GM19025 (cell line): ENCODE measurements around the gene NRBP1.
A peak's percentile ranks its signal among the peaks of the same experiment; 100 is the strongest.
"Not testable (repeated sequence)": the region's sequence is repeated elsewhere in the genome, so short reads cannot be mapped to it uniquely, and the experiment has no call there.

Experiments
- ATAC-seq: cut with Tn5 transposase; IDR thresholded peaks from one replicate; pipeline ENCODE4 v1.9.1; 2021; ENCODE audit warnings: mild to moderate bottlenecking, low read depth, moderate library complexity; ENCODE audit not compliant: unreplicated experiment

Gene NRBP1

DNA sequence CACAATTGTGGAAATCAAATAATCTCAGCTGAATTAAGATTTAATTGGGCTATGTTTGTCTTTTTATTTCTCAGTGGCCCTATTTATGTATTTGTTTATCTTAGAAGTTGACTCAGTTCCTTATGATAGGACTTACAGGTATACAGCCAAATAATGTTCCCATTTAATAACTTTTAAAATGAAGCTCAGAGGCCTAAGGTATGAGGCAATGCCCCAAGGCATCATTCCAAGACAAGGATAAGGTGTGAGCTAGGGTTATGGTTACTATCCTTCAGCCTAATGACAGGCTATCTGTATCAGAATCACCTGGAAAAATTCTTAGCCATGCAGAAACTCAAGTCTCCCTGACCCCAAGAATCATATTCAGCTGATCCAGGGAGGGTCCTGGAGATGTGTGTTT lies 7.4 kb upstream of the NRBP1 start:
- no peak for ATAC-seq

DNA sequence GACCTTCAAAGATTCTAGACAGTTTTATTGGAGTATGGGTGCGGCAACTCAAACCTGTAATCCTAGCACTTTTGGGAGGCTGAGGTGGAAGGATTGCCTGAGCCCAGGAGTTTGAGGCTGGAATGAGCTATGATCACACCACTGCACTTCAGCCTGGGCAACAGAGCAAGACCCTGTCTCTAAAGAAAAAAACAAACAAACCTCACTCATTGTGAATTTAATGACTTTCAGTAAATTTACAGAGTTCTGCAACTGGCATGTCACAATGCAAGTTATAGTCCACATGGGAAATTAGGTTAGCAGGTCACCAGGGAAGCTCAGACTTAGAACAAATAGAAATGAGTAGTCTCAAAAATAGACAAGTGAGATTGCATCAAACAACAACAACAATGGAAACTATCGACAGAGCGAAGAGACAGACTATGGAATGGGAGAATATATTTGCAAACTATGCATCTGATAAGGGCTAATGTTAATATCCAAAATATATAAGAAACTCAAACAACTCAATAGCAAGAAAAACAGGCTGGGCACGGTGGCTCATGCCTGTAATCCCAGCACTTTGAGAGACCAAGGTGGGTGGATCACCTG lies 6.7 kb upstream of the NRBP1 start:
- ATAC-seq, result no peak

DNA sequence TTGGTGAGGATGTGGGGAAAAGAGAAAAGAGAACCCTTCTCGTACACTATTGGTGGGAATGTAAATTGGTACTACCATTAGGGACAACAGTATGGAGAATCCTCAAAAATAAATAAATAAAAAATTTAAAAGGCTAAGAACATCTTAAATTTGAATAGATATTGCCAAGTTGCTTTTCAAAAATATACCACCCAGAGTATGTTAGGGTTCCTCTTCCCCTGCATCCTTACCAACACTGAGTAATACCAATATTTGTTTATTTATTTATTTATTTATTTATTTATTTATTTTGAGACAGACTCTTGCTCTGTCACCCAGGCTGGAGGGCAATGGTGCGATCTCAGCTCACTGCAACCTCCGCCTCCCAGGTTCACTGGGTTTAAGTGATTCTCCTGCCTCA lies 5.5 kb upstream of the NRBP1 start:
- no peak for ATAC-seq

DNA sequence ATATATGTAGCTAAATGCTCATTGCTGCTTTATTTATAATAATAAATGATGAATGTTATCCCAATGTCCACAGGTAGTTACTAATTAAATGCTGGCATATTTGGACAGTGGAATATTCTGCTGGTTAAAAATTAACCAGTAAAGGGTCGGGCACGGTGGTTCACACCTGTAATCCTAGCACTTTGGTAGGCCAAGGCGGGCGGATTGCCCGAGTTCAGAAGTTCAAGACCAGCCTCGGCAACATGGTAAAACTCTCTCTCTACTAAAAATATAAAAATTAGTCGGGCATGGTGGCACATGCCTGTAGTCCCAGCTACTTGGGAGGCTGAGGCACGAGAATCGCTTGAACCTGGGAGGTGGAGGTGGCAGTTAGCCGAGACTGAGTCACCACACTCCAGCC lies 3.4 kb upstream of the NRBP1 start:
- not testable (repeated sequence) for ATAC-seq

DNA sequence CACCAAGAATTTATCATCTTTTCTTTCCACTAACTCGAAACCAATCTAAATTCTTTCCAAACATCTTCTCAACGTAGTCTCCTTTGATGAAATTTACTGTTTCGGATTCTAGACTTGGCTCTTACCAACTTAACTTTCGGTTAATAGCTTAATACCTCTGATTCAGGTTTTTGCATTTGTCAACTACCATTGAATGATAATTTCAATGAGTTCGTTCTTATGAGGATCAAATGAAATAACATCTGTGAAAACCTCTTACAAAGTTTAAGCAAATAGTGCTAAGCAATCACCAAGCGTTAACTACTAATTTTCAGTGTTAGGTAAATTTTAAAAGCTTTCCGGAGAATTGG lies 593 bp upstream of the NRBP1 start:
- no peak for ATAC-seq

DNA sequence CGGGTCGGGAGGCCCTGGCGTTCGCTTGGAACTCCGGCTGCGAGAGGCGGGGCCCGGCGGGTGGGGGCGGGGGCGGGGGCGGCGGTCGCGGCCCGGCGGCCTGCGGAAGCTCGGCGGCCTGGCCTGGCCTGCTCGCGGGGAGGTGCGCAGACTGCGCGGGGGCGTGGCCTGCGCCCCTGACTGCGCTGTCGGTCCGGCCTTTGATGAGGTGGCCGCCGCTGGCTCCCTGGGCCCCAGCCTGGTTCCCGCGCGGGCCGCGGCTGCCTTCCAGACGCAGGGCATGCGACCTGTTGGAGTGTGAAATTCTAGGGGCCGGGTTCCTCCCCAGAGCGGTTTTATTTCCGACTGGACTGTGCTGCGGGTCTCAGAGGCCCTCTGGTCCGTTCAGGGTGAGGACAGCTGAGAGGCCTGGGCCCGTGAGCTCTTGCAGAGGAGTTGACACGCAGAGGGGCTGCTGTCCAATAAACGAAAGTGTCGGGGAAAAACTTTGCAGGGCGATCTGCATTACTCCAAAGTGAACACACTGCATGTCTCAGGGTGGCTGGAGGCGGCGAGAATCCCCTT lies 629 bp downstream of the NRBP1 start:
- ATAC-seq, result peak; percentile 58

DNA sequence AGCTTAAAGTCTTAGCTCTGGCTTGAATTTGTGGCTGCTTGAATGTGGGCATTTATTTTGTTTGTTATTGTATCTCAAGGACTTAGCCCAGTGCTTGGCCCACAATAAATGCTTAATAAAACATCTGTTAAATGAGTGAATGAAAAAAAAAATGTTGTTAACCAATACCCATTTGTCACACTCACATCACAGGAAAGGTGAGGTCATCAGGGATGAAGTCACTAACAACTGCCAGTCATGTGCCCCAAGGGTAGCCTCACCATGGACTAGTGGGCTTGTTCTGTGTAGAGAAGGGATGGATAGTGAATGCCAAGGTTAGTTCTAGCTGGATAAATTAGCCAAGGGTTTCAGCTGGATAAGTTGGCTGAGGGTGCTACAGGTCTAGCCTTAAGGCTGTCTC lies 3.0 kb downstream of the NRBP1 start:
- ATAC-seq, result no peak

DNA sequence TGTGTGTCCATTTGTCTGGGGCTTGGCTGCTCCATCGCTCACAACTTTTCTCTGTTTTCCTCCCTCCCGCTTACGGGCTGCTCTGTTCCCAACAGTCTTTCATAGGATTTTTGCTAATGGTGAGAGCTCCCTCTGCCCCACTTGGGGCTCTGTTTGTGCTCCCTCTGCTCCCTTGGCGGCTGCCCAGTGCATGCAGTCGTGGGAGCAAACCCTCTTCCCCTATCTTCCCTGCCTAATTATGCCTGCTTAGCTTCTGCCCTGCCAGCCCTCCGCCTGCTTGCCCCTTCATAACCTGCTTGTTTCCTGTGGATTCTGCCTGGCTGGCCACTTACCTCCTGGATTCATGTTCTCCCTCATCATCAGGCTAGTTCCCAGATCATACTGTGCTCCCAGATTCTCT lies 7.2 kb downstream of the NRBP1 start:
- ATAC-seq, result no peak

DNA sequence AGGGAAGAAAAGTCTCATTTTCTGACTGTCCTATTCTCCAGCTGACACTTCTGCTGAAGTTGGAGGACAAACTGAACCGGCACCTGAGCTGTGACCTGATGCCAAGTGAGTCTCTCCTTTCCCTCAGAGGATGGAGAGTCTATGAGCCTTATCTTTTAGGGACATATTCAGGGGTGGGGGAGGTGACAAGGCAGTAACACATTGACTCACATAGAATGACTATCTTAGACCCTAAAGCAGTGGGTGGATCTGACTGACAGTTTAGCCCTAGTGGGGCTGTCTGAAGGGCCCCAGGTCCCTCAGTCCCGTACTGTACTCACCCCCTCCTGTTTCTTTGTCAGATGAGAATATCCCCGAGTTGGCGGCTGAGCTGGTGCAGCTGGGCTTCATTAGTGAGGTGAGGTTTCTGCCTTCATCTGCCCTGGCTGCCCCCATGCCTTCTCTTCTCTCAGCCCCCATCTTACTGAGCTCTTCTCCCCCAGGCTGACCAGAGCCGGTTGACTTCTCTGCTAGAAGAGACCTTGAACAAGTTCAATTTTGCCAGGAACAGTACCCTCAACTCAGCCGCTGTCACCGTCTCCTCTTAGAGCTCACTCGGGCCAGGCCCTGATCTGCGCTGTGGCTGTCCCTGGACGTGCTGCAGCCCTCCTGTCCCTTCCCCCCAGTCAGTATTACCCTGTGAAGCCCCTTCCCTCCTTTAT lies 12.9 kb downstream of the NRBP1 start:
- no peak for ATAC-seq

DNA sequence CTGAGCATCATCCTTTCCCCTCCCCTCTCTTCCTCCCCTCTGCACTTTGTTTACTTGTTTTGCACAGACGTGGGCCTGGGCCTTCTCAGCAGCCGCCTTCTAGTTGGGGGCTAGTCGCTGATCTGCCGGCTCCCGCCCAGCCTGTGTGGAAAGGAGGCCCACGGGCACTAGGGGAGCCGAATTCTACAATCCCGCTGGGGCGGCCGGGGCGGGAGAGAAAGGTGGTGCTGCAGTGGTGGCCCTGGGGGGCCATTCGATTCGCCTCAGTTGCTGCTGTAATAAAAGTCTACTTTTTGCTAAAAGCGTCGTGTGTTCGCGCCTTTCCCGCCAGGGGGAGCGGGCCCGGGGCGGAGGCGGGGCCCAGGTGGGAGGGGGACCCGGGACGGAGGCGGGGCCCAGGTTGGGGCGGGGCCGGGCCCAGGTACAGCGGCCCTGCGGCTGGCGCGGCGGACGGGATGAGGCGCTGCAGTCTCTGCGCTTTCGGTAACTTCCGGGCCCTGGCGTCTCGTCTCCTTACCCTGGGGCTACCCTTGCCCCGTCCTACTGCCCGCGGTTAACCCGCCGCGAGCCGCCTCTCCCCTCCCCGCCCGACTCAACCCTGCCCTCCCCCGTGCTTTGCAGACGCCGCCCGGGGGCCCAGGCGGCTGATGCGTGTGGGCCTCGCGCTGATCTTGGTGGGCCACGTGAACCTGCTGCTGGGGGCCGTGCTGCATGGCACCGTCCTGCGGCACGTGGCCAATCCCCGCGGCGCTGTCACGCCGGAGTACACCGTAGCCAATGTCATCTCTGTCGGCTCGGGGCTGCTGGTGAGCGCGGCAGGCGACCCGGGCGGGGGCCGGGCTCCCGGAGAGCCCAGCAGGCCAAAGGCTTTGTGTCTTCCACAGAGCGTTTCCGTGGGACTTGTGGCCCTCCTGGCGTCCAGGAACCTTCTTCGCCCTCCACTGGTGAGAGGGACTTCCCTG lies 13.8 kb downstream of the NRBP1 start, which contains the start of gene KRTCAP3:
KRTCAP3 (plus strand) TSS at position 424 of the 962 bp plus-strand sequence; CDS start at position 456, 32 bp downstream.
- ATAC-seq, result peak; percentile 53

DNA sequence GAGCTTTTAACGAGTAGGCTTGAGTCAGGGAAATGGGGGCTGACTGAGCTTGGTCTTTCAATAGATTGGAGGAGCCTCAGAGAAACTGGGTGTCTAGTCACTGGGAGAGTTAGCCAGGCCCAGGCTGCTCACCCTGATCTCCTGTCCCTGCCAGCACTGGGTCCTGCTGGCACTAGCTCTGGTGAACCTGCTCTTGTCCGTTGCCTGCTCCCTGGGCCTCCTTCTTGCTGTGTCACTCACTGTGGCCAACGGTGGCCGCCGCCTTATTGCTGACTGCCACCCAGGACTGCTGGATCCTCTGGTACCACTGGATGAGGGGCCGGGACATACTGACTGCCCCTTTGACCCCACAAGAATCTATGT lies 14.5 kb downstream of the NRBP1 start:
- no peak for ATAC-seq

DNA sequence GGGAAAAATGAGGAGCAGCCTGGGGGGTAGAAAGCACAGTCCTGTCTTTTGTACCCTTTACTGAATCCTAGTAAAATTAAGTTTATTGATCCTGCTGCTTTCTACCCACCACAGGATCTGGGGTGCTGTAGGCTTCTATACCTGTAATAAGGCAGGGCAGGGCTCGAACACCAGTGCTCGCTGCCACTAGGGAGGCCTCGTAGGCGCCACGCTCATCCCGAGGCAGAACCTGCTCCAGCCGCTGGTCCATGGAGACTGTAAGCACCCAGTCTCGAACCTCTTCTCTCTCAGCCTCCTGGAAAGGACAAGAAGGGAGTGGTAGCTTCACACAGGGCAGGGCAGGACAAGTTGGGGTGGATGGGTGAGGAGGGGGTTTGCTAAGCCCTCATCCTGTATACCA lies 16.7 kb downstream of the NRBP1 start:
- ATAC-seq, result no peak

DNA sequence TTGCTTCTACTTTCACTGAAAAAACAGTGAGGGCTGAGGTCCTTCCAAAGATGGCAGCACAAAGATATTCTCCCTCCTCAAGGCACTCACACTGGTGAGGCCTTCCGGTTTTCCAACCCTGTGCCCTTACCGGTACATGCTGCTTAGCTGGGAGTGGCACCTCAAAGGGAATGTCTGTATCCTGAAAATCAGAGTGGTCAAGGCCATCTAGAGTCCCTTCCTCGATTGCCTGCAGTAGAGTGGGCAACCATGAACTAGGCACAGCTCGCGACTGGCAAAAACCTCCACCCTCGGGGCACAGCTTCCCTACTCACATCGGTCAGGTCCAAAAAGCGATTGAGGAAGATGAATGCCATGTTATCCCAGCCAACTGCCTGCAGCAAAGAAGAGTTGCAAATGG lies 17.2 kb downstream of the NRBP1 start:
- ATAC-seq, result no peak

DNA sequence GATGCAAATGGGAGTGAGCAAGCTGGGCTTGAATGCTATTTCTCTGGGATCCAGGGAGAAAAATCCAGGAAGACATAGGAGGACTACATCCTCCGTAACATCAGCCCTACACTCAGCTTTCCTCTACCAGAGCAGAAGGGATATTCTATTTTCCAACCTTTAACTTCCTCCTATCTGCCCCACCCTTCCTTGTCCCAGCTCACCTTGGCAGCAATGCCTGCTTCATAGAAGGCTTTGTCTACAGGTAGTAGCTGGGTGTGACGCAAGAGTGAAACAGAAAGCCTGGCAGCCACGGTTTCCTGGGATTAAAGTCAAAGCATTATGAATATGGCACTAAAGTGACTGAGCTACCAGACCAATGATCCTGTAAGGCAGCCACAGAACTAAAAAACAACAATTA lies 17.6 kb downstream of the NRBP1 start:
- ATAC-seq, result no peak

DNA sequence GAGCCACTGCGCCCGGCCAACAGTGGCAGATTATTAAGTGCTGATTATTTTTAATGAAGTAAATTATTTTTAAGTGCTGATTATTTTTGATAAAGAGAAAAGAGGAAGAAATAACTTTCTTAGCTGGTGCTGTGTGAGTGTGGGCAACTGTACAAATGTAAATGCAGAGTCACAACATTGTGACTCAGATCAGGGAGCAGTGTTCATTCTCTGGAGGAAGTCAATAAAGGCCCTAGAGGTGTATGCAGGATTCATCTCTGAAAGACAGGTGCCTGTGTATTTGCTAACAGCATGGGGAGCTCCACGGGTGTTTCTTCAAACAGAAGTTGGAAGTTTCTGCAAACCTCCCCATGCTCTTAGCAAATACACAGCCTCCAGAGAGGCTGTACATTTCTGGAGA lies 19.9 kb downstream of the NRBP1 start:
- ATAC-seq, result no peak

DNA sequence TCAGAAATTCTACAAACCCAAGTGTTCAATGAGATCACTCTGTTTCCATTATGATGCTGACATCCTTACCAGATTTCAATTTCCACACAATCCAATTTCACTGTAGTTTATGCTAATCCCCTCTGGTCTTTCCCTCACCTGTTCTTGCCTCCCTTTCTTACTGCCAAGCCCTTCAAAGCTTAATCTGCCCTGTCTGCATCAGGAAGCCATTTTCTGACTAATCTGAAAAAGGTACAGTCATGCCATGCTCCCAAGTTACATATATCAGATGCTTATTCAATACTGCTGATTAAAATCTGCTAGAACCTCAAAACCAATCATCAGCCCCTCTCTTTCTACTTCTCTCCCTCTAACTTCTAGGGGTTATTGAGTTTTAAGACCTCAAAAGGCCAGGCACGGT lies 22.7 kb downstream of the NRBP1 start:
- ATAC-seq, result no peak

DNA sequence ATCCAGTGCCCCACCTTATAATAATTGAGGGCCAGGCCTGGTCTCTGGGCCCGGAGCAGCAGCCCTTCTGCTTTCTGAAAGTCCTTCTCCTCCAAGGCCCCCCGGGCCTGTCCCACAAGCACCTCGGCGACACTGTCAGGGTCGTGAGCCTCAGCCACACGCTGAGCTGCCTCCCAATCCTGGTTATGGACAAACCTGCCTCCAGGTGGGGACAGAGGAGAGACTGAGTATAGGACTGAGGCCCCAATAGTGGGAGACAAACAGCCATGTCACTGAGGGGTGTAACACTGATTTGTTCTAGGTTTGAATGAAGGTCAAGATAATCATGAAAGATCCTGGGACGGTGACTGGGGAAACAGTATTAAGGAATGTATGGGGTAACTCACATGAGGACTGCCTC lies 25.5 kb downstream of the NRBP1 start:
- no peak for ATAC-seq

DNA sequence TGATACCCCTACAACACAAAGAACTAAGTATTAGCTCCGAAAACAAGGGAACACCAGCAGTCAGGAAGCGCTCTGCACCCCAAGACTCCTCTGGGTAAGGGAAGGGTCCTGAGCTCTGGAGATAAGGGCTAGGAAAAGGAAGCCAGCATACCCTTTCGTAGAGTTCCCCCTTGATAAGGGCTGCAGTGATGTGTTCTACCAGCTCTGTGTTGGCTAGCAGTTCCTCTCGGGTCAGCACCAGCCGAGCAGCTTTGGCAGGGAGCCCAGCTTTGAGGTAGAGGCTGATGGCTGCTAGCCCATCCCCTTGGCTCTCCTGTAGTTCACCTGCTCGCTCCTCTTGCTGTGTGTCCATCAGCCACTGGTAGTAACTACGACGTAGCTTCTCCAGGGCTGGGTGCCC lies 32.7 kb downstream of the NRBP1 start:
- no peak for ATAC-seq

DNA sequence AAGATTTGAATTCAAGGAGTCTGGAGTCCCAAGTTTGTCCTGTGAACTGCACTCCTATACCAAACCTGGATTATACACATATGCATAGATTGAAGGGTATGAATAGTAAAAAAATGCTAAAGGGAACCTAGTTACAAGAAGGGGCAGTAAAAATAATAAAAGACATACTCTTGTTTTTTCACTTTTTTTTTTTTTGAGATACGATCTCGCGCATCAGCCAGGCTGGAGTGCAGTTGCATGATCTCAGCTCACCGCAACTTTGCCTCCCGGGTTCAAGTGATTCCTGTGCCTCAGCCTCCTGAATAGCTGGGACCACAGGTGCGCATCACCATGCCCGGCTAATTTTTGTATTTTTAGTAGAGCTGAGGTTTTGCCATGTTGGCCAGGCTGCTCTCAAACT lies 36.0 kb downstream of the NRBP1 start:
- no peak for ATAC-seq

DNA sequence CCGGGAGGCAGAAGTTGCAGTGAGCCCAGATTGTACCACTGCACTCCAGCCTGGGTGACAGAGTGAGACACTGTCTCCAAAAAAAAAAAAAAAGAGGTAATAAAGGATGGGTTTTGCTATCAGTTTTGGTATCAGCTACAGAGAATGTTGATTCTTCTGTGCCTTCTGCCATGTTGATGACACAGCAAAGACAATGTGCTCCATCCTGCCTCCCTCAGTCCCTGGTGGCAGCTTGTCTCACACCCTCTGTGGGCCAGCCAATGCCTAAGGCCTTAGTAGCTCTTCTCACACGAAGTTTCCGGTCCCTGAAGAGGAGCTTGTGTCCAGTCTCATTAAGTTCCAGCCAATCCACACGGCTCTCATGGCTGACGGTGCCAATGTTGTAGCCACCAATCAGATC lies 43.5 kb downstream of the NRBP1 start:
- ATAC-seq, result no peak

DNA sequence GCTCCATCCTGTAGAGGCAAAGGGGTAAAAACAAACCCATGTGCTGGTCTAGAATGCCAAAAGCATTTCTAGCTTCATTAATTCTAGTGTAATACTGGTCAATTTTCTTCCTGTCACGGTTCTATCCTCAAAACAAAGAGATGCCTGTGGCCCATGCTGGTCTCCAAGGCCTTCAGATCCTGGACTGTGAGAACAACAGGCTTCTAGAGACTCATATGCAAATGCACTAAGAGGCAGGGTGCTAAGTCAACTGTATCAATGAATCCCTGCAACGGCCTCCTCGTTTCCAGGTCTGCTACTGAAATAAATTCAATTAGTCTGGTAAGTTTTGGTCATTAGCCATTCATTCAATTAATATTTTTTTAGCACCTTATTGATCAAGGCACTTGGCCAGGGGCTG lies 57.1 kb downstream of the NRBP1 start:
- no peak for ATAC-seq
